Type B pancreatic cell (in vitro differentiated cells): Measurements from ENCODE around the gene CPA3. TPM values are rescaled to one million over a fixed set of nuclear protein-coding genes. Genes with fewer than 3 reads are reported as not detected.

Source experiments
- DNase-seq: peaks from one replicate; pipeline ENCODE4 v3.0.0; 2021; ENCODE audit warnings: mixed read lengths; ENCODE audit not compliant: unreplicated experiment; ENCODE audit errors: extremely low spot score
- H3K27ac Mint-ChIP-seq: 2 replicates; pipeline ENCODE4 v1.8.0; 2021; ENCODE audit warnings: mild to moderate bottlenecking, mixed read lengths
- H3K27me3 Mint-ChIP-seq: 2 replicates; pipeline ENCODE4 v1.8.0; 2021; ENCODE audit warnings: mixed read lengths
- H3K36me3 Mint-ChIP-seq: 2 replicates; pipeline ENCODE4 v1.8.0; 2021; ENCODE audit warnings: mixed read lengths
- H3K4me1 Mint-ChIP-seq: one replicate; pipeline ENCODE4 v1.8.0; 2021; ENCODE audit warnings: mixed read lengths; ENCODE audit not compliant: unreplicated experiment
- H3K4me3 Mint-ChIP-seq: 2 replicates; pipeline ENCODE4 v1.8.0; 2021; ENCODE audit warnings: mild to moderate bottlenecking, mixed read lengths
- H3K9me3 Mint-ChIP-seq: 2 replicates; pipeline ENCODE4 v1.8.0; 2021; ENCODE audit warnings: mixed read lengths
- total RNA-seq: library from RNA; stranded (reverse); gene quantifications from 2 replicates; pipeline ENCODE4 v1.2.1, GENCODE V29; 2021; ENCODE audit warnings: low replicate concordance
- TF ChIP-seq, protein P1 (sequence below): fragments of 200-600 bp; sonication (generic); conservative IDR thresholded peaks from 2 replicates; pipeline ENCODE4 v1.5.0; 2021; ENCODE audit warnings: antibody characterized with exemption, mild to moderate bottlenecking

Gene CPA3
- total RNA-seq, 1 donor from 2014 or later = not detected

DNA sequence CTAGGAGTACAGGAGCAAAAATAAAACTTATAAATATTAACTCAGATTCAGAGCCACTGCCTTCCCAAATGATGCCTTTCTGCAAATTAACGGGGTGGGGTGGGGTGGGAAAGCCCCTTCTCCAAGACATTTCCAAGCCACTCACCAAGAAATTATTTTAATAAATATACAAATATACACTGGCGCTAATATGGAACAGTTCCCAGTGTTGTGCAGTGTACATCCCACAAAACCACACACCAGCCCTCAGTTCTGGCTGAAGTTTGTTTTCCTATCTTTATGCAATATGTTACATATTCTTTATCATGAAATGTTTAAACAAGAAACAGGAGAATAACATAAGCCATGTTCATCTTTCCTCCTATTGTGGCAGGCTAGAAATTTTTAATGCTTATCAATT is 73.2 kb downstream of the CPA3 start:
- no peak overlapping the region for H3K27ac Mint-ChIP-seq
- TF ChIP-seq, protein P1, sequence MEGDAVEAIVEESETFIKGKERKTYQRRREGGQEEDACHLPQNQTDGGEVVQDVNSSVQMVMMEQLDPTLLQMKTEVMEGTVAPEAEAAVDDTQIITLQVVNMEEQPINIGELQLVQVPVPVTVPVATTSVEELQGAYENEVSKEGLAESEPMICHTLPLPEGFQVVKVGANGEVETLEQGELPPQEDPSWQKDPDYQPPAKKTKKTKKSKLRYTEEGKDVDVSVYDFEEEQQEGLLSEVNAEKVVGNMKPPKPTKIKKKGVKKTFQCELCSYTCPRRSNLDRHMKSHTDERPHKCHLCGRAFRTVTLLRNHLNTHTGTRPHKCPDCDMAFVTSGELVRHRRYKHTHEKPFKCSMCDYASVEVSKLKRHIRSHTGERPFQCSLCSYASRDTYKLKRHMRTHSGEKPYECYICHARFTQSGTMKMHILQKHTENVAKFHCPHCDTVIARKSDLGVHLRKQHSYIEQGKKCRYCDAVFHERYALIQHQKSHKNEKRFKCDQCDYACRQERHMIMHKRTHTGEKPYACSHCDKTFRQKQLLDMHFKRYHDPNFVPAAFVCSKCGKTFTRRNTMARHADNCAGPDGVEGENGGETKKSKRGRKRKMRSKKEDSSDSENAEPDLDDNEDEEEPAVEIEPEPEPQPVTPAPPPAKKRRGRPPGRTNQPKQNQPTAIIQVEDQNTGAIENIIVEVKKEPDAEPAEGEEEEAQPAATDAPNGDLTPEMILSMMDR = no peak
- DNase-seq = no peak
- no peak overlapping the region for H3K4me3 Mint-ChIP-seq
- peaks cover 34% of the 10 kb centered on the region for H3K27me3 Mint-ChIP-seq
- no peaks in the 10 kb centered on the region for H3K36me3 Mint-ChIP-seq
- peaks cover 7% of the 10 kb centered on the region for H3K9me3 Mint-ChIP-seq
- H3K4me1 Mint-ChIP-seq = peaks cover 5% of the 10 kb centered on the region

DNA sequence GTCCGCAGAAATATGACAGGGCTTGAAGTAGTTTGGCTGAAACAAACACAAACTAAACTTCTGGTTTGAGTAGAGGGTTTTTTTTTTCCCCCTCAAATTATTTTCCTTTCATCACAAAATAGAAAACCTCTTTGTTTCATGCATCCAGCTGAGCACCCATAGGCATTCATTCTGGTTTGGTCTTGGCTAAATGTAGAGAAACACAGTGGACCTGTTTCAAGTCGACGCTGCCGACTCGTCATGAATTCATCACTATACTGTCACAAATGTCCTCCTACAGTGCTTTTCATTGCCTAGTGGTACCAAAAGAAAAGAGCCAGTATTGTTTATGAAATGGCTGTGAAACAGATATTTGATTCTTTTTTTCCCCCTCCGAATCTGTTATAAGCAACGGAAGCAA is 73.8 kb downstream of the CPA3 start:
- TF ChIP-seq, protein P1 = no peak
- H3K4me3 Mint-ChIP-seq = no peak overlapping the region

DNA sequence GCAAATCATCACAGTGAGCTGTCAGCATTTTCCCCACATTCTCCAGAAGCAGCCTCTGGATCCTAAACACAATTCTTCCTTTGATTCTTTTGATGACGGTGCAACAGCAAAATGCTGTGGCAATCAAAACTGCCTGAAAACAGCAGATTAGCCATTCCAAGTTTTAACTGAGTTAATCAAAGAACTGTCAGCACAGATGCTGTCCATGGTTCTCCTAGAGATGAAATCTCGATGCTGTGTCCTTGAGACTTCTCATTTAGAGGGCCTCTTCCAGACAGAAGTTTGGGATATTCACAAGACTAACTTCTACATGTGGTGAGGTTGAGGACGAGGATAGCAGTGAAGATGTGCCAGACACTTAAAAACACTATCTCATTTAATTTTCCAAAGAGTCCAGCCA is 75.9 kb downstream of the CPA3 start:
- Mint-ChIP-seq H3K9me3 (peaks cover 3% of the 10 kb centered on the region), H3K27ac (no peak overlapping the region), H3K27me3 (peaks cover 41% of the 10 kb centered on the region), H3K36me3 (no peaks in the 10 kb centered on the region), H3K4me3 (no peak overlapping the region), H3K4me1 (peaks cover 9% of the 10 kb centered on the region)
- DNase-seq = no peak
- TF ChIP-seq, protein P1 = no peak

More for the DNA sequence above, 73.8 kb downstream of the CPA3 start:
- Mint-ChIP-seq H3K9me3 (peaks cover 7% of the 10 kb centered on the region), H3K27me3 (peaks cover 40% of the 10 kb centered on the region), H3K4me1 (peaks cover 5% of the 10 kb centered on the region), H3K36me3 (no peaks in the 10 kb centered on the region), H3K27ac (peak overlapping the region; percentile 6)
- no peak for DNase-seq

DNA sequence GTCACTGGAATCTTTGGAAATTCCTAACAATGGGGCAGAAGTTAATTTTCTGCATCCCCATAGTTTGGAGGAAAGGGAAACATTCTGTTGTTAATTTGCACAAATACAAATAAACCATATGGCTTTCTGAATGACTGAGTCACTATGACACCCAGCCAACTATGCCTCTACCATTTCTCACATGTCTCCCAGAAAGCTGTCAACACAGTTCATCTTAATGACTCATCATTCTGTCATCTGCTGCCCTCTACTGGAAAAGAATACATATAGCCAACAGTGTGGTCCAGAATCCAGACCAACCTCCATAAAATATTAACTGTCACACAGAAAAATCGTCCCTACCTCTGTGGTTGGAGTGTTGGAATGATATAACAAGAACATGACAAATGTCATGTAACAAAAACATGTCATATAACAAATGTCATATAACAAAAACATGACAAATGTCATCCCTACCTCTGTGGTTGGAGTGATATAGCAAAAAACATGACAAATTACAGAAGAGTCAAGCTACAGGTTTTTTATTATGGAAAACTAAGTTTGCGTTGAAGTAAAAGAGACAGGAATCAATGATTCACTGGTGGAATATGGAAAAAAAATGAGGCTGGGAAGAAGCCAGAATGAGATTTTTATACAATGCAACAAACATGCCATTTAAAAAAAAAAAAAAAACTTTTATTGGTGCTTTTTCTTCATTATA is 78.6 kb downstream of the CPA3 start:
- no peak for DNase-seq
- H3K27ac Mint-ChIP-seq = no peak overlapping the region
- no peaks in the 10 kb centered on the region for H3K36me3 Mint-ChIP-seq
- peaks cover 14% of the 10 kb centered on the region for H3K4me1 Mint-ChIP-seq
- no peak overlapping the region for H3K4me3 Mint-ChIP-seq
- H3K9me3 Mint-ChIP-seq = no peaks in the 10 kb centered on the region
- H3K27me3 Mint-ChIP-seq = peaks cover 39% of the 10 kb centered on the region
- TF ChIP-seq, protein P1 = peak; percentile 85

DNA sequence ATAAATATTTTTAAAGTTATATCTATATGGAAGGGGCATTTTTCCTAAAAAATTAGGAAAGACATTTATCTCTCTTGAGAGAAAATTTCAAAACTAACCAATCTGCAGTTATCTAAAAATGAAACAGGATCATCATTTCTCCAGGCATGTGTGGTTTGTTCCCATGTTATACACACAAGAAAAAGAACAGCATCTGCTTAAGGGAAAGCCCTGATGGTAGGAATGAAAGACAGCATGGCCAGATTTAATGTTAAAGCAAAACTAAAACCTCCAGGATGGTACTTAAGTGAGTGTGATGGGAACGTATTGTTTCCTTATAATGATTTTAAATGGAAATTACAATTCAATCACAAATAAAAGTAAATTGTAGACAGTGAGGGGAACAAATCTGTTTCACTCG is 80.0 kb downstream of the CPA3 start:
- H3K9me3 Mint-ChIP-seq = no peaks in the 10 kb centered on the region
- H3K4me3 Mint-ChIP-seq = no peak overlapping the region
- no peak for DNase-seq
- peaks cover 10% of the 10 kb centered on the region for H3K4me1 Mint-ChIP-seq
- no peaks in the 10 kb centered on the region for H3K36me3 Mint-ChIP-seq
- H3K27ac Mint-ChIP-seq = no peak overlapping the region
- TF ChIP-seq, protein P1 = no peak
- H3K27me3 Mint-ChIP-seq = peaks cover 30% of the 10 kb centered on the region

Other genes starting within 250 kb of the CPA3 start
- 0.90 and 2.4 TPM in 2 replicates for gene AGTR1, start 167.4 kb upstream of the CPA3 start, total RNA-seq
- gene CPB1, start 37.5 kb upstream of the CPA3 start, total RNA-seq = 0.56 and 2.5 TPM in 2 replicates
- 33.1 and 46.8 TPM in 2 replicates for gene GYG1, start 126.2 kb downstream of the CPA3 start, total RNA-seq
- 29.7 and 49.9 TPM in 2 replicates for gene HLTF, start 221.2 kb downstream of the CPA3 start, total RNA-seq